ENCODE measurements around the gene MFSD6. TPM values are rescaled to one million over a fixed set of nuclear protein-coding genes. Genes with fewer than 3 reads are reported as not detected.

MFSD6 gene
- total and polyA plus RNA-seq, 2 of the 8 experiments (the other 6 are each of a cell fraction or from before 2014, with no cell fraction given) = 1.8 to 5.1 TPM

GRCh38 chr2:190500054-190500502 is 91.9 kb downstream of the MFSD6 start:
- FAIRE-seq = no peak
- H4K91ac ChIP-seq (replicated peaks; ENCODE audit: insufficient read length, low read length) = no peak overlapping the region
- H2BK15ac ChIP-seq (ENCODE audit: low read length) = no peak overlapping the region
- no peak overlapping the region for H4K5ac ChIP-seq (ENCODE audit: insufficient read length, low read depth, low read length)
- no peaks in the 10 kb centered on the region; a peak in 1 of 8 replicates for H3K36me3 ChIP-seq (ENCODE audit: control insufficient read depth in 2 of 4, insufficient read depth in 4 of 4, low read length in 3 of 4)
- H3K9ac ChIP-seq (replicated peaks in 1 of 4; ENCODE audit: extremely low read depth in 1 of 4, low read depth in 3 of 4, low read length in 3 of 4) = no peak overlapping the region
- POLR2A ChIA-PET (ENCODE audit: partially characterized antibody) = no interaction called here
- H2BK120ac ChIP-seq (replicated peaks; ENCODE audit: low read depth, low read length) = no peak overlapping the region
- no peak overlapping the region for H2BK5ac ChIP-seq (ENCODE audit: low read depth, low read length)
- H3K4me1 ChIP-seq (replicated peaks in 1 of 4; ENCODE audit: control insufficient read depth in 3 of 4, insufficient read depth in 4 of 4, low read length in 3 of 4) = peaks cover 0 to 1% (median 0%) of the 10 kb centered on the region in 4 experiments; a peak in 1 of 7 replicates
- H3K4me2 ChIP-seq (ENCODE audit: insufficient read depth in 1 of 2, low read depth in 2 of 2, low read length in 2 of 2) = no peak overlapping the region
- no peaks in the 10 kb centered on the region for H3K9me3 ChIP-seq (ENCODE audit: insufficient read depth in 2 of 2, low read depth in 1 of 2, low read length in 1 of 2)
- CTCF ChIA-PET (ENCODE audit: partially characterized antibody) = no interaction called here
- WGBS, 2 experiments (ENCODE audit: extremely low coverage in 1 of 2, insufficient coverage in 1 of 2, insufficient read length in 1 of 2, insufficient replicate concordance in 2 of 2, low coverage in 1 of 2, low lambda C conversion rate in 2 of 2, missing lambda C conversion rate in 1 of 2) = 86% methylated on average over 7 of the region's 7 CpGs; no CpG with 5 or more reads in 1 of the 2 experiments
- H3K79me1 ChIP-seq (ENCODE audit: low read depth, low read length) = no peaks in the 10 kb centered on the region
- H3K23ac ChIP-seq (ENCODE audit: insufficient read length) = no peak overlapping the region
- no peaks in the 10 kb centered on the region for H3K27me3 ChIP-seq (replicated peaks in 1 of 4; ENCODE audit: control insufficient read depth in 3 of 4, extremely low read depth in 1 of 4, insufficient read depth in 3 of 4, low read length in 3 of 4)
- H3K27ac ChIP-seq (ENCODE audit: low read depth, low read length) = no peak overlapping the region
- no peak overlapping the region for H3K56ac ChIP-seq (replicated peaks; ENCODE audit: insufficient read length, low read depth, low read length)
- no peaks in the 10 kb centered on the region for H4K20me1 ChIP-seq (replicated peaks in 1 of 2; ENCODE audit: control insufficient read depth in 1 of 2, insufficient read depth in 2 of 2, low read length in 2 of 2)
- H3K18ac ChIP-seq (ENCODE audit: extremely low read depth, low read length) = no peak overlapping the region
- no peak overlapping the region for H2AK5ac ChIP-seq (ENCODE audit: low read depth, low read length)
- DNase-seq (ENCODE audit: low read depth in 1 of 2, low spot score in 2 of 2) = no peak
- no peak overlapping the region for H3K4ac ChIP-seq (replicated peaks; ENCODE audit: insufficient read length, low read depth, low read length)
- H2BK12ac ChIP-seq (ENCODE audit: low read depth, low read length) = no peak overlapping the region
- TF ChIP-seq SAP30 (IDR thresholded peaks at IDR 0.05; ENCODE audit: insufficient read depth, insufficient replicate concordance, low read length) = no peak
- no peak for TF ChIP-seq USF2 (IDR thresholded peaks at IDR 0.05; ENCODE audit: low read length)
- TF ChIP-seq RNF2 (IDR thresholded peaks at IDR 0.05; ENCODE audit: borderline replicate concordance, low read depth, low read length, missing control alignments, poor library complexity, severe bottlenecking) = no peak
- TF ChIP-seq TBP (IDR thresholded peaks at IDR 0.05; ENCODE audit: low read depth, low read length) = no peak
- no peak for TF ChIP-seq SP2 (IDR thresholded peaks at IDR 0.05; ENCODE audit: low read length)
- TF ChIP-seq CEBPB (IDR thresholded peaks at IDR 0.05; ENCODE audit: low read depth, low read length) = no peak
- no peak for TF ChIP-seq RBBP5 (IDR thresholded peaks at IDR 0.05; ENCODE audit: borderline replicate concordance, low read depth, low read length)
- no peak for TF ChIP-seq CHD1 (IDR thresholded peaks at IDR 0.05; ENCODE audit: low read depth, low read length)
- no peak for TF ChIP-seq KDM5A (IDR thresholded peaks at IDR 0.05; ENCODE audit: low read length)
- TF ChIP-seq KDM4A (IDR thresholded peaks at IDR 0.05; ENCODE audit: low read depth, low read length, severe bottlenecking) = no peak
- no peak for TF ChIP-seq ATF3 (IDR thresholded peaks at IDR 0.05; ENCODE audit: insufficient read depth, low read depth, low read length)
- no peak overlapping the region for H2AFZ ChIP-seq (ENCODE audit: low read length)
- no peak overlapping the region for H2BK20ac ChIP-seq (ENCODE audit: low read length)
- no peak overlapping the region for H3K14ac ChIP-seq (ENCODE audit: insufficient read length)
- no peak overlapping the region for H4K8ac ChIP-seq (ENCODE audit: extremely low read depth, insufficient read depth, low read length)
- no peaks in the 10 kb centered on the region for H3K79me2 ChIP-seq (ENCODE audit: control insufficient read depth in 1 of 2, insufficient read depth in 2 of 2, low read length in 2 of 2)
- no peaks in the 10 kb centered on the region for H3K23me2 ChIP-seq (ENCODE audit: low read depth, low read length)
- no peak overlapping the region for H3K4me3 ChIP-seq (ENCODE audit: extremely low read depth in 1 of 4, insufficient read depth in 2 of 4, low read depth in 3 of 4, low read length in 4 of 4)
